ENCODE measurements around the gene CBFA2T2.
A peak's percentile ranks its signal among the peaks of the same experiment; 100 is the strongest.

Gene CBFA2T2

GRCh38 chr20:33553516-33553915 is 63.6 kb downstream of the CBFA2T2 start:
- no peak for DNase-seq (ENCODE audit: extremely low read depth, low read depth)
- TF ChIP-seq CTCF (IDR thresholded peaks at IDR 0.05; ENCODE audit: low read depth, low read length, missing control alignments) = no peak
- H3K4me3 ChIP-seq (replicated peaks; ENCODE audit: low read depth, low read length) = no peak overlapping the region

GRCh38 chr20:33554914-33555420 is 65.1 kb downstream of the CBFA2T2 start:
- no peak for TF ChIP-seq CTCF (IDR thresholded peaks at IDR 0.05; ENCODE audit: low read depth, low read length, missing control alignments)
- no peak overlapping the region for H3K4me3 ChIP-seq (replicated peaks; ENCODE audit: low read depth, low read length)
- peak; percentile 96 for DNase-seq (ENCODE audit: extremely low read depth, low read depth)

GRCh38 chr20:33555755-33556154 is 65.9 kb downstream of the CBFA2T2 start:
- no peak overlapping the region for H3K4me3 ChIP-seq (replicated peaks; ENCODE audit: low read depth, low read length)
- no peak for TF ChIP-seq CTCF (IDR thresholded peaks at IDR 0.05; ENCODE audit: low read depth, low read length, missing control alignments)
- DNase-seq (ENCODE audit: extremely low read depth, low read depth) = no peak

GRCh38 chr20:33556246-33556645 is 66.3 kb downstream of the CBFA2T2 start:
- DNase-seq (ENCODE audit: extremely low read depth, low read depth) = no peak
- TF ChIP-seq CTCF (IDR thresholded peaks at IDR 0.05; ENCODE audit: low read depth, low read length, missing control alignments) = no peak
- H3K4me3 ChIP-seq (replicated peaks; ENCODE audit: low read depth, low read length) = no peak overlapping the region

GRCh38 chr20:33558348-33559144 is 68.7 kb downstream of the CBFA2T2 start:
- DNase-seq (ENCODE audit: extremely low read depth, low read depth) = no peak
- TF ChIP-seq CTCF (IDR thresholded peaks at IDR 0.05; ENCODE audit: low read depth, low read length, missing control alignments) = no peak
- no peak overlapping the region for H3K4me3 ChIP-seq (replicated peaks; ENCODE audit: low read depth, low read length)

GRCh38 chr20:33559212-33559611 is 69.3 kb downstream of the CBFA2T2 start:
- H3K4me3 ChIP-seq (replicated peaks; ENCODE audit: low read depth, low read length) = no peak overlapping the region
- no peak for TF ChIP-seq CTCF (IDR thresholded peaks at IDR 0.05; ENCODE audit: low read depth, low read length, missing control alignments)
- DNase-seq (ENCODE audit: extremely low read depth, low read depth) = no peak

Measured in HFF-Myc (cell line).